H1 (cell line): Measurements from ENCODE around the gene RUVBL1. TPM values are rescaled to one million over a fixed set of nuclear protein-coding genes. Genes with fewer than 3 reads are reported as not detected.
A peak's percentile ranks its signal among the peaks of the same experiment; 100 is the strongest.

Experiments
- CTCF ChIA-PET: fragments of 300-600 bp; sonication (Branson Sonifier 250); formaldehyde crosslinking; loops from one replicate; lab custom pipeline; 2021; ENCODE audit not compliant: partially characterized antibody; lab: Charles Lee
- POLR2A ChIA-PET: fragments of 300-600 bp; sonication (Branson Sonifier 250); formaldehyde crosslinking; loops from one replicate; lab custom pipeline; 2021; ENCODE audit warnings: inconsistent platforms; ENCODE audit not compliant: partially characterized antibody; lab: Charles Lee
- DNase-seq, 2 experiments: peaks; one replicate each; pipeline versions ENCODE4 v3.0.0 to v3.0.0-alpha.2; 2010 to 2022; ENCODE audit warnings: low spot score in 2 of 2, low read depth in 1 of 2, mixed read lengths in 1 of 2
- FAIRE-seq: peaks from 2 replicates; lab custom pipeline; 2011; peaks lifted over from hg19 to GRCh38; lab: Jason Lieb, UNC
- H2AFZ ChIP-seq: 2 replicates; pipeline ENCODE4 v1.8.1; 2012; ENCODE audit warnings: low read length, inconsistent platforms
- H2AK5ac ChIP-seq: 2 replicates; pipeline ENCODE4 v1.6.1; 2013; ENCODE audit warnings: low read depth, low read length
- H2BK120ac ChIP-seq: replicated peaks from 2 replicates; pipeline ENCODE3; 2013; ENCODE audit warnings: low read depth, low read length, inconsistent platforms
- H2BK12ac ChIP-seq: 2 replicates; pipeline ENCODE4 v1.6.1; 2013; ENCODE audit warnings: low read depth, low read length
- H2BK15ac ChIP-seq: 2 replicates; pipeline ENCODE4 v1.6.1; 2013; ENCODE audit warnings: low read length
- H2BK20ac ChIP-seq: 2 replicates; pipeline ENCODE4 v1.6.1; 2013; ENCODE audit warnings: low read length
- H2BK5ac ChIP-seq: 2 replicates; pipeline ENCODE4 v1.6.1; 2013; ENCODE audit warnings: low read depth, low read length
- H3K14ac ChIP-seq: 2 replicates; pipeline ENCODE4 v1.6.1; 2013; ENCODE audit warnings: inconsistent platforms; ENCODE audit not compliant: insufficient read length
- H3K18ac ChIP-seq: 2 replicates; pipeline ENCODE4 v1.6.1; 2013; ENCODE audit warnings: low read length; ENCODE audit errors: extremely low read depth
- H3K23ac ChIP-seq: 2 replicates; pipeline ENCODE4 v1.6.1; 2013; ENCODE audit warnings: inconsistent platforms; ENCODE audit not compliant: insufficient read length
- H3K23me2 ChIP-seq: 2 replicates; pipeline ENCODE4 v1.6.1; 2013; ENCODE audit warnings: low read depth, low read length
- H3K27ac ChIP-seq: 2 replicates; pipeline ENCODE4 v1.6.1; 2011; ENCODE audit warnings: low read depth, low read length, inconsistent platforms
- H3K27me3 ChIP-seq, 4 experiments: replicated peaks in 1 of 4; 1 replicate in 1 of 4; 2 replicates in 3 of 4; pipeline versions ENCODE4 v1.6.1 to v1.8.1; 2011 to 2013; ENCODE audit warnings: low read length in 3 of 4, mild to moderate bottlenecking in 3 of 4, inconsistent platforms in 2 of 4, mixed read lengths in 2 of 4, moderate library complexity in 1 of 4; ENCODE audit not compliant: control insufficient read depth in 3 of 4, insufficient read depth in 3 of 4; ENCODE audit errors: extremely low read depth in 1 of 4
- H3K36me3 ChIP-seq, 4 experiments: 2 replicates each; pipeline versions ENCODE4 v1.6.1 to v1.8.1; 2011 to 2013; ENCODE audit warnings: mild to moderate bottlenecking in 4 of 4, low read length in 3 of 4, moderate library complexity in 2 of 4, control low read depth in 1 of 4, inconsistent platforms in 1 of 4; ENCODE audit not compliant: insufficient read depth in 4 of 4, control insufficient read depth in 2 of 4
- H3K4ac ChIP-seq: replicated peaks from 2 replicates; pipeline ENCODE3; 2013; ENCODE audit warnings: low read length, low read depth, mixed read lengths, inconsistent platforms; ENCODE audit not compliant: insufficient read length
- H3K4me1 ChIP-seq, 4 experiments: replicated peaks in 1 of 4; 1 replicate in 1 of 4; 2 replicates in 3 of 4; pipeline versions ENCODE4 v1.6.1 to v1.8.1; 2011 to 2013; ENCODE audit warnings: low read length in 3 of 4, inconsistent platforms in 2 of 4, mixed read lengths in 1 of 4; ENCODE audit not compliant: insufficient read depth in 4 of 4, control insufficient read depth in 3 of 4
- H3K4me2 ChIP-seq, 2 experiments: 2 replicates each; pipeline versions ENCODE4 v1.6.1 to v1.8.1; 2011 to 2013; ENCODE audit warnings: low read depth in 2 of 2, low read length in 2 of 2, control low read depth in 1 of 2, inconsistent platforms in 1 of 2, mild to moderate bottlenecking in 1 of 2; ENCODE audit not compliant: insufficient read depth in 1 of 2
- H3K4me3 ChIP-seq, 4 experiments: fragments of 200-600, 300-600 bp in 1 of 4; sonication (generic), shearing (Covaris generic), sonication (Bioruptor Twin) in 1 of 4; 2 replicates each; pipeline versions ENCODE4 v1.5.1 to v1.8.1; 2011 to 2016; ENCODE audit warnings: low read length in 4 of 4, low read depth in 3 of 4, control low read depth in 2 of 4, inconsistent platforms in 2 of 4, mild to moderate bottlenecking in 2 of 4, mixed read lengths in 1 of 4, moderate library complexity in 1 of 4; ENCODE audit not compliant: insufficient read depth in 2 of 4; ENCODE audit errors: extremely low read depth in 1 of 4
- H3K56ac ChIP-seq: replicated peaks from 2 replicates; pipeline ENCODE3; 2013; ENCODE audit warnings: low read depth, mild to moderate bottlenecking, mixed read lengths, low read length, inconsistent platforms; ENCODE audit not compliant: insufficient read length
- H3K79me1 ChIP-seq: 2 replicates; pipeline ENCODE4 v1.6.1; 2013; ENCODE audit warnings: low read depth, low read length, control low read depth
- H3K79me2 ChIP-seq, 2 experiments: 2 replicates each; pipeline versions ENCODE4 v1.6.1 to v1.8.1; 2012 to 2013; ENCODE audit warnings: low read length in 2 of 2, mild to moderate bottlenecking in 2 of 2, inconsistent platforms in 1 of 2; ENCODE audit not compliant: insufficient read depth in 2 of 2, control insufficient read depth in 1 of 2
- H3K9ac ChIP-seq, 4 experiments: replicated peaks in 1 of 4; 1 replicate in 1 of 4; 2 replicates in 3 of 4; pipeline versions ENCODE4 v1.6.1 to v1.8.1; 2011 to 2013; ENCODE audit warnings: low read depth in 3 of 4, low read length in 3 of 4, control low read depth in 2 of 4, mild to moderate bottlenecking in 2 of 4, moderate library complexity in 2 of 4, inconsistent platforms in 1 of 4; ENCODE audit errors: extremely low read depth in 1 of 4
- H3K9me3 ChIP-seq, 2 experiments: 2 replicates each; pipeline versions ENCODE4 v1.6.1 to v1.8.1; 2012 to 2013; ENCODE audit warnings: mild to moderate bottlenecking in 2 of 2, moderate library complexity in 2 of 2, control low read depth in 1 of 2, inconsistent platforms in 1 of 2, low read depth in 1 of 2, low read length in 1 of 2, mixed read lengths in 1 of 2; ENCODE audit not compliant: insufficient read depth in 2 of 2
- H4K20me1 ChIP-seq, 2 experiments: replicated peaks in 1 of 2; 2 replicates each; pipeline versions ENCODE3 to v1.8.1; 2011 to 2013; ENCODE audit warnings: inconsistent platforms in 2 of 2, low read length in 2 of 2, mild to moderate bottlenecking in 1 of 2; ENCODE audit not compliant: insufficient read depth in 2 of 2, control insufficient read depth in 1 of 2
- H4K5ac ChIP-seq: 2 replicates; pipeline ENCODE4 v1.6.1; 2013; ENCODE audit warnings: low read length, low read depth, mixed read lengths, inconsistent platforms; ENCODE audit not compliant: insufficient read length
- H4K8ac ChIP-seq: 2 replicates; pipeline ENCODE4 v1.8.0; 2013; ENCODE audit warnings: mild to moderate bottlenecking, moderate library complexity, low read length, inconsistent platforms; ENCODE audit not compliant: insufficient read depth; ENCODE audit errors: extremely low read depth
- H4K91ac ChIP-seq: replicated peaks from 2 replicates; pipeline ENCODE3; 2013; ENCODE audit warnings: low read length, mixed read lengths, inconsistent platforms; ENCODE audit not compliant: insufficient read length
- CBX5 ChIP-seq: fragments of 300-800, 300-1000 bp; sonication (generic); IDR thresholded peaks from 2 replicates; pipeline ENCODE4 v1.7.1; 2016; ENCODE audit warnings: antibody characterized with exemption, low read length, low read depth
- NANOG ChIP-seq: IDR thresholded peaks from 2 replicates; pipeline ENCODE4 v1.6.1; 2011; ENCODE audit warnings: low read length, low read depth, mild to moderate bottlenecking, inconsistent platforms; ENCODE audit not compliant: insufficient read depth, poor library complexity, severe bottlenecking
- POLR2AphosphoS5 ChIP-seq: IDR thresholded peaks from 2 replicates; pipeline ENCODE4 v1.6.1; 2011; ENCODE audit warnings: low read depth, low read length
- TCF12 ChIP-seq: IDR thresholded peaks from 2 replicates; pipeline ENCODE4 v1.6.1; 2011; ENCODE audit warnings: low read depth, mild to moderate bottlenecking, low read length
- WGBS, 2 experiments: shearing (Covaris generic) in 1 of 2; methylation state at CpG; one replicate each; pipeline versions ENCODE4 v1.1.6 to v1.1.7; 2013 to 2015; ENCODE audit warnings: low lambda C conversion rate in 2 of 2, mixed read lengths in 2 of 2, inconsistent platforms in 1 of 2, low coverage in 1 of 2, missing lambda C conversion rate in 1 of 2; ENCODE audit not compliant: insufficient replicate concordance in 2 of 2, insufficient coverage in 1 of 2, insufficient read length in 1 of 2; ENCODE audit errors: extremely low coverage in 1 of 2, missing lambda C conversion rate in 1 of 2; 5-methylcytosine and 5-hydroxymethylcytosine counted together
- polyA plus RNA-seq, 7 experiments: library from polyadenylated mRNA; depleted of rRNA in 3 of 7; stranded (reverse) in 5 of 7; unstranded in 2 of 7; fragments of >200 nt in 5 of 7; fragments of 200-250 nt in 2 of 7; gene quantifications; 1 replicate in 5 of 7; 2 replicates in 1 of 7; 4 replicates in 1 of 7; pipeline versions ENCODE4 v1.2.1 to v1.2.3, GENCODE V29; 2011 to 2013; ENCODE audit warnings: missing spikeins in 2 of 7, mixed read lengths in 2 of 7
- total RNA-seq: library from RNA; stranded (reverse); fragmentation: NEBNext Ultra II Directional; extraction: Animal tissue kit (Norgen Biotek cat#: 25700); gene quantifications from 2 replicates; pipeline ENCODE4 v1.2.1, GENCODE V29; 2021
- TF ChIP-seq, protein P1 (sequence below), 3 experiments: IDR thresholded peaks; 1 replicate in 2 of 3; 2 replicates in 1 of 3; pipeline versions ENCODE4 v1.5.1 to v1.6.1; 2011; ENCODE audit warnings: low read length in 3 of 3, mild to moderate bottlenecking in 3 of 3, inconsistent platforms in 2 of 3, low read depth in 1 of 3, moderate library complexity in 1 of 3; ENCODE audit not compliant: insufficient read depth in 1 of 3; ENCODE audit errors: control extremely low read depth in 1 of 3

The RUVBL1 gene
- total and polyA plus RNA-seq, 2 of the 8 experiments (the other 6 are each of a cell fraction or from before 2014, with no cell fraction given) = 112 to 135 TPM

GRCh38 chr3:128123156-128123537 lies 465 bp downstream of the RUVBL1 start:
- peak overlapping the region; percentile 89 for H4K5ac ChIP-seq

More at GRCh38 chr3:128123156-128123537, 465 bp downstream of the RUVBL1 start:
- no peak overlapping the region for H2BK20ac ChIP-seq
- peak overlapping the region; percentile 98 for H2BK5ac ChIP-seq
- peak overlapping the region; percentile 97; the same call in 1 of the 2 replicates for H3K18ac ChIP-seq
- no peaks in the 10 kb centered on the region for H3K9me3 ChIP-seq
- 1% methylated on average over 22 of the region's 22 CpGs; no CpG with 5 or more reads in 1 of the 2 experiments for WGBS, 2 experiments
- peaks cover 2% of the 10 kb centered on the region; the same call in 1 of the 2 replicates for H3K23me2 ChIP-seq
- ChIA-PET POLR2A (interaction anchor here (0.6 to 2.2 kb wide), 22 partner anchors 9 to 485 kb away, joined by 3 to 13 read pairs (median 4); partner anchors contain the start of gene EEFSEC), CTCF (interaction anchor here (0.9 to 3.0 kb wide), 6 partner anchors 10 to 103 kb away, joined by 3 to 10 read pairs (median 4); no protein-coding TSS in a partner anchor)
- peak overlapping the region; percentile 75 to 98 (median 96) for H3K9ac ChIP-seq
- H4K91ac ChIP-seq = peak overlapping the region; percentile 75
- H3K14ac ChIP-seq = no peak overlapping the region
- DNase-seq (no peak), FAIRE-seq (no peak)
- peaks cover 0 to 4% (median 0%) of the 10 kb centered on the region in 4 experiments; a peak in 1 of 7 replicates for H3K27me3 ChIP-seq
- peaks cover 0 to 15% (median 8%) of the 10 kb centered on the region in 4 experiments; a peak in 5 of 8 replicates for H3K36me3 ChIP-seq
- no peak overlapping the region for H2BK120ac ChIP-seq
- H3K4me2 ChIP-seq = peak overlapping the region; percentile 74 to 77
- peaks cover 4% of the 10 kb centered on the region; the same call in 1 of the 2 replicates for H3K79me1 ChIP-seq
- peak overlapping the region; percentile 93 to 96 (median 95) for H3K4me3 ChIP-seq
- H3K4ac ChIP-seq = no peak overlapping the region
- H2BK15ac ChIP-seq = no peak overlapping the region
- peak overlapping the region; percentile 86 for H3K56ac ChIP-seq
- no peak overlapping the region for H3K23ac ChIP-seq
- H4K8ac ChIP-seq = peak overlapping the region; percentile 97; the same call in 1 of the 2 replicates
- H3K4me1 ChIP-seq = no peaks in the 10 kb centered on the region; a peak in 2 of 7 replicates
- H2AK5ac ChIP-seq = no peak overlapping the region
- H2BK12ac ChIP-seq = 0 out of 2 replicates have a peak overlapping the region, but pooled peaks have one; percentile 43
- TF ChIP-seq POLR2AphosphoS5 (no peak), CBX5 (no peak), NANOG (no peak), TCF12 (no peak)
- TF ChIP-seq, protein P1, sequence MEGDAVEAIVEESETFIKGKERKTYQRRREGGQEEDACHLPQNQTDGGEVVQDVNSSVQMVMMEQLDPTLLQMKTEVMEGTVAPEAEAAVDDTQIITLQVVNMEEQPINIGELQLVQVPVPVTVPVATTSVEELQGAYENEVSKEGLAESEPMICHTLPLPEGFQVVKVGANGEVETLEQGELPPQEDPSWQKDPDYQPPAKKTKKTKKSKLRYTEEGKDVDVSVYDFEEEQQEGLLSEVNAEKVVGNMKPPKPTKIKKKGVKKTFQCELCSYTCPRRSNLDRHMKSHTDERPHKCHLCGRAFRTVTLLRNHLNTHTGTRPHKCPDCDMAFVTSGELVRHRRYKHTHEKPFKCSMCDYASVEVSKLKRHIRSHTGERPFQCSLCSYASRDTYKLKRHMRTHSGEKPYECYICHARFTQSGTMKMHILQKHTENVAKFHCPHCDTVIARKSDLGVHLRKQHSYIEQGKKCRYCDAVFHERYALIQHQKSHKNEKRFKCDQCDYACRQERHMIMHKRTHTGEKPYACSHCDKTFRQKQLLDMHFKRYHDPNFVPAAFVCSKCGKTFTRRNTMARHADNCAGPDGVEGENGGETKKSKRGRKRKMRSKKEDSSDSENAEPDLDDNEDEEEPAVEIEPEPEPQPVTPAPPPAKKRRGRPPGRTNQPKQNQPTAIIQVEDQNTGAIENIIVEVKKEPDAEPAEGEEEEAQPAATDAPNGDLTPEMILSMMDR (IDR thresholded peaks at IDR 0.05; ENCODE audit: control extremely low read depth in 1 of 3, insufficient read depth in 1 of 3, low read depth in 1 of 3, low read length in 3 of 3) = no peak
- no peak overlapping the region for H2AFZ ChIP-seq
- H3K79me2 ChIP-seq = peaks cover 9 to 36% of the 10 kb centered on the region in 2 experiments
- no peaks in the 10 kb centered on the region for H4K20me1 ChIP-seq
- peak overlapping the region; percentile 95 for H3K27ac ChIP-seq
